Glutamatergic neuron (in vitro differentiated cells): ENCODE data around the gene RFPL2. TPM values are rescaled to one million over a fixed set of nuclear protein-coding genes. Genes with fewer than 3 reads are reported as not detected.

Experiments
- DNase-seq: peaks from one replicate; pipeline ENCODE4 v3.0.0; 2022
- H3K27ac Mint-ChIP-seq: one replicate; pipeline ENCODE4 v1.8.0; 2020; ENCODE audit warnings: mild to moderate bottlenecking, mixed read lengths, inconsistent platforms; ENCODE audit not compliant: unreplicated experiment
- H3K27me3 Mint-ChIP-seq: one replicate; pipeline ENCODE4 v1.8.0; 2020; ENCODE audit warnings: mild to moderate bottlenecking, moderate library complexity, mixed read lengths, inconsistent platforms; ENCODE audit not compliant: unreplicated experiment
- H3K36me3 Mint-ChIP-seq: one replicate; pipeline ENCODE4 v1.8.0; 2020; ENCODE audit warnings: mild to moderate bottlenecking, mixed read lengths, inconsistent platforms; ENCODE audit not compliant: unreplicated experiment
- H3K4me1 Mint-ChIP-seq: one replicate; pipeline ENCODE4 v1.8.0; 2020; ENCODE audit warnings: mild to moderate bottlenecking, low read depth, mixed read lengths, inconsistent platforms; ENCODE audit not compliant: unreplicated experiment
- H3K4me3 Mint-ChIP-seq: one replicate; pipeline ENCODE4 v1.8.0; 2020; ENCODE audit warnings: mild to moderate bottlenecking, mixed read lengths, inconsistent platforms; ENCODE audit not compliant: unreplicated experiment
- H3K9me3 Mint-ChIP-seq: one replicate; pipeline ENCODE4 v1.8.0; 2020; ENCODE audit warnings: mild to moderate bottlenecking, moderate library complexity, mixed read lengths, inconsistent platforms; ENCODE audit not compliant: unreplicated experiment
- total RNA-seq: library from RNA; stranded (reverse); fragmentation: NEBNext Ultra II Directional; extraction: Animal tissue kit (Norgen Biotek cat#: 25700); gene quantifications from one replicate; pipeline ENCODE4 v1.2.1, GENCODE V29; 2021; ENCODE audit not compliant: unreplicated experiment
- TF ChIP-seq, protein P1 (sequence below): fragments of 200-600 bp; sonication (generic); IDR thresholded peaks from one replicate; pipeline ENCODE4 v1.5.0; 2021; ENCODE audit not compliant: partially characterized antibody, unreplicated experiment

RFPL2 gene
- total RNA-seq, 1 donor from 2014 or later, result 1.4 TPM

DNA sequence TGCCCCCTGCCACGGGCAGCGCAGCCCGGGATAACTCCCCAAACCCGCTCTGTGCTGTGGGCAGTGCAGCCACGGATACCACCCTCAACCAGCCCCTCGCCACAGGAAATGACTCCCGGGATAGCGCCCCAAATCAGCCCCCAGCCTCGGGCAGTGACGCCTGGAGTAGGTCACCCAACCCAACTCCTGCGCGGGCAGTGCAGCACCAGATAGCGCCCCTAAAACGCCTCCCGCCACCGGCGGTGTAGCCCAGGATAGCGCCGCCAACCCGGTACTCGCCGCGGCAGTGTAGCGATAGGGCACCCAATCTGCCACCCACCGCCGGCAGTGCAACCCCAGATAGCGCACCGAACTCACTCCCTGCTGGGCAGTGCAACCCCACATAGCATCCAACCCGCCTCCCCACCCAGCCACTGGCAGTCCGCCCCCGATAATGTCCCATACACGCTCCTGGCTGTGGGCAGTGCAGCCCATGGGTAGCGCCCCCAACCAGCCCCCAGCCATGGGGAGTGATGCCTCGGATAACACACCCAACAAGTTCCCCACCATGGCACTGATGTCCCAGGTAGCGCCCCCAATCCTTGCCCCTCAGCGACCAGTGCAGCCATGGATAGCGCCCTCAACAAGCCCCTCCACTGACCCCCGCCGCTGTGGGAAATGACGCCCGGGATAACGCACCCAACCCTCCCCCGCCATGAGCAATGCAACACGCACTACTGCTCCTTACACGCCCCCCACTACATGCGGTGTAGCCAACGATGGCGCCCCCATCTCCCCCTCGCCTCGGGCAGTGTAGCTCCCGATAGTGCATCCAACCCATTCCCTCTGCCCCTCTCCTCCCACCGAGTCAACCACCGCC lies 1.5 kb downstream of the RFPL2 start:
- TF ChIP-seq, protein P1, sequence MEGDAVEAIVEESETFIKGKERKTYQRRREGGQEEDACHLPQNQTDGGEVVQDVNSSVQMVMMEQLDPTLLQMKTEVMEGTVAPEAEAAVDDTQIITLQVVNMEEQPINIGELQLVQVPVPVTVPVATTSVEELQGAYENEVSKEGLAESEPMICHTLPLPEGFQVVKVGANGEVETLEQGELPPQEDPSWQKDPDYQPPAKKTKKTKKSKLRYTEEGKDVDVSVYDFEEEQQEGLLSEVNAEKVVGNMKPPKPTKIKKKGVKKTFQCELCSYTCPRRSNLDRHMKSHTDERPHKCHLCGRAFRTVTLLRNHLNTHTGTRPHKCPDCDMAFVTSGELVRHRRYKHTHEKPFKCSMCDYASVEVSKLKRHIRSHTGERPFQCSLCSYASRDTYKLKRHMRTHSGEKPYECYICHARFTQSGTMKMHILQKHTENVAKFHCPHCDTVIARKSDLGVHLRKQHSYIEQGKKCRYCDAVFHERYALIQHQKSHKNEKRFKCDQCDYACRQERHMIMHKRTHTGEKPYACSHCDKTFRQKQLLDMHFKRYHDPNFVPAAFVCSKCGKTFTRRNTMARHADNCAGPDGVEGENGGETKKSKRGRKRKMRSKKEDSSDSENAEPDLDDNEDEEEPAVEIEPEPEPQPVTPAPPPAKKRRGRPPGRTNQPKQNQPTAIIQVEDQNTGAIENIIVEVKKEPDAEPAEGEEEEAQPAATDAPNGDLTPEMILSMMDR, result no peak
- DNase-seq, result no peak
- H3K27ac Mint-ChIP-seq, result no peak overlapping the region
- no peaks in the 10 kb centered on the region for H3K36me3 Mint-ChIP-seq
- H3K4me3 Mint-ChIP-seq, result peak overlapping the region; percentile 89
- peaks cover 3% of the 10 kb centered on the region for H3K9me3 Mint-ChIP-seq
- peaks cover 9% of the 10 kb centered on the region for H3K4me1 Mint-ChIP-seq
- peaks cover 15% of the 10 kb centered on the region for H3K27me3 Mint-ChIP-seq

DNA sequence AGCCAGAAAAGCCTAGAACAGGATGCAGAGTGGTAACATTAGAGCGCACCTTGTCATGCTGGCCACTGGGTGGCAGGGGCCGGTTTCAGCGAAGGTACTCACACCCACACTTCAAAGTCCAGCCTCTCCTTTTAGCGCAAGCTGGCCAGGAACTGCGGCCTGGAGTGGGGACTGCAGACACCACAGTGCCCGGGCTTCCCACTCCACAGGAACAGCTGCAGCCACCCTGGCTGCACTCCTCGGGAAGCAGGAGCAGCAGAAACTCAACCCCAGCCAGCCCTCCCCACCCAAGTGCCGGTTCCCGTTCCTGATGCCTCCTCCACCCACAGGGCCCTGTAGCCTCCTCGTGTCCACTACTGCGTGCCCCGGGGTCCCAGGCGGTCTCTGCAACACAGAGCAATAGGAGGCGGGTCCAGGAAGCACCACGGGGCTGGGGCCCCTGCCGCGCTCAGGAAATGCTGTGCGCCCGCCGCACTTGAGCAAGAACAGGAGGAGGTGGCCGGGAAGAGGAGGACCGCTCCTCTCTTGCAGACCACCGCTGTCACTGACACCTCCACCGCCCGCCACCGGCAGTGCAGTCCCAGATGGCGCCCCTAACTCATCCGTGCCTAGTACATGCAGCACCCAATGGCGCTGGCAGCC lies 2.2 kb downstream of the RFPL2 start:
- Mint-ChIP-seq H3K36me3 (no peaks in the 10 kb centered on the region), H3K9me3 (peaks cover 3% of the 10 kb centered on the region), H3K27ac (no peak overlapping the region), H3K4me1 (peaks cover 9% of the 10 kb centered on the region), H3K27me3 (peaks cover 15% of the 10 kb centered on the region), H3K4me3 (peak overlapping the region; percentile 89)
- TF ChIP-seq, protein P1, result peak; percentile 75
- peak; percentile 61 for DNase-seq

DNA sequence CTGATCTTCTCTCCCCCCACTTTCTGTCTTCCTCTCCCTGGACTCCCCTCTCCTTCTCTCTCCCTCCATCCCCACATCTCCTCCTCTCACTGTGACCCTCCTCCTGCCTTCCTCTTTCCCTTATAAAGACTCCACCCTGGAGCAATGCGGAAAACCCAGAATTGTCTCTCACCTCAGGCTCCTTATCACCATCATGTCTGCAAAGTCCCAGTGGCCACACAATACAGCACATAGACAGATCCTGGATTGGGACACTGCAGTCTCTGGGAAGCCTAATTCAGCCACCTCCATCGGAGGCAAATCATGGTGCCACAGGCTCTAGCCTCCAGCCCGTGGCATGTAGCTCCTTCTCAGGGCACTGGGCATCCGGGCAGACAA lies 2.7 kb downstream of the RFPL2 start:
- Mint-ChIP-seq H3K4me1 (peaks cover 9% of the 10 kb centered on the region), H3K27ac (no peak overlapping the region), H3K36me3 (no peaks in the 10 kb centered on the region), H3K4me3 (no peak overlapping the region), H3K27me3 (peaks cover 15% of the 10 kb centered on the region), H3K9me3 (peaks cover 3% of the 10 kb centered on the region)
- TF ChIP-seq, protein P1, result no peak
- DNase-seq, result no peak

DNA sequence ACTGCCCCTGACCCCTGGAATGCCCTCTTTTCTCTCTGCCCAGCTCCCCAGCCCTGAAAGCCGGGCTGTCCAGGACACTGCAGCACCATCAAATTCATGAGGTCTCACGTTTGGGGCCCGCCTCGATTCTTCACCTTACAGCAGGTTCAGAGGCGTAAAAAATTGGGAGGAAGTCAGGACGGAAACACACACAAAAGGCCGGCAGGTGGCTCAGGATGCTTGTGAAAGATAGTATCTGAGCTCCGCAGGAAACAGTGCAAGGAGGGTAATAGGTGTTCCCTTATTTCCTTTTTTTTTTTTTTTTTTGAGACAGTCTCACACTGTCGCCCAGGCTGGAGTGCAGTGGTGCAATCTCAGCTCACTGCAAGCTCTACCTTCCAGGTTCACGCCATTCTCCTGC lies 4.1 kb downstream of the RFPL2 start:
- DNase-seq, result no peak
- Mint-ChIP-seq H3K27ac (no peak overlapping the region), H3K4me3 (no peak overlapping the region), H3K27me3 (peaks cover 15% of the 10 kb centered on the region), H3K36me3 (no peaks in the 10 kb centered on the region), H3K9me3 (peaks cover 5% of the 10 kb centered on the region), H3K4me1 (peaks cover 9% of the 10 kb centered on the region)
- TF ChIP-seq, protein P1, result no peak

DNA sequence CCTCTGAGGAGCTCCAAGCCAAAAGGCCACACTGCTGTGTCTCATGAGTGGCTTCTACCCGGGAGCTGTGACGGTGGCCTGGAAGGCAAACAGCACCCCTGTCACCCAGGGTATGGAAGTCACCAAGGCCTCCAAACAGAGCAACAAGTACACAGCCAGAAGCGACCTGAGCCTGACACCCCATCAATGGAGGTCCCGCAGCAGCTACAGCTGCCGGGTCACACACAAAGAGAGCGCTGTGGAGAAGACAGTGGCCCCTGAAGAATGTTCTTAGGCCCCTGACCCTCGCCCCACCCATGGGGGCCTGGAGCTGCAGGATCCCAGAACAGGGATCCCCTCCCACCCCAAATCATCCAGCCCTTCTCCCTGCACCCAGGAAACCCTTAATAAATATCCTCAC lies 4.9 kb downstream of the RFPL2 start:
- Mint-ChIP-seq H3K4me3 (no peak overlapping the region), H3K9me3 (peaks cover 5% of the 10 kb centered on the region), H3K27me3 (peaks cover 15% of the 10 kb centered on the region), H3K4me1 (peaks cover 9% of the 10 kb centered on the region), H3K27ac (no peak overlapping the region), H3K36me3 (no peaks in the 10 kb centered on the region)
- DNase-seq, result no peak
- TF ChIP-seq, protein P1, result no peak
